ENCODE results near the gene TEX44.
"Not testable (repeated sequence)": the region's sequence is repeated elsewhere in the genome, so short reads cannot be mapped to it uniquely, and the experiment has no call there.

TEX44 gene

GRCh38 chr2:231592636-231593145 lies at the start of gene TEX44:
TEX44 (plus strand) TSS chr2:231592864; CDS start chr2:231592952, 88 bp downstream.
- no peak for DNase-seq (ENCODE audit: low spot score)

GRCh38 chr2:231545105-231545902 lies 47.4 kb upstream of the TEX44 start:
- peak; percentile 58 for DNase-seq (ENCODE audit: low spot score)

GRCh38 chr2:231546014-231546715 lies 46.5 kb upstream of the TEX44 start:
- DNase-seq (ENCODE audit: low spot score), result no peak

- no peak for DNase-seq (ENCODE audit: low spot score)
Observed at GRCh38 chr2:231547315-231548110, 45.2 kb upstream of the TEX44 start.

- DNase-seq (ENCODE audit: low spot score), result no peak
Observed at GRCh38 chr2:231548752-231549151, 43.9 kb upstream of the TEX44 start.

- no peak for DNase-seq (ENCODE audit: low spot score)
Observed at GRCh38 chr2:231549446-231550239, 43.0 kb upstream of the TEX44 start.

- DNase-seq (ENCODE audit: low spot score), result no peak
Observed at GRCh38 chr2:231552752-231553151, 39.9 kb upstream of the TEX44 start.

GRCh38 chr2:231554327-231554726 lies 38.3 kb upstream of the TEX44 start:
- DNase-seq (ENCODE audit: low spot score), result no peak

GRCh38 chr2:231554748-231555545 lies 37.7 kb upstream of the TEX44 start:
- no peak for DNase-seq (ENCODE audit: low spot score)

- not testable (repeated sequence) for DNase-seq (ENCODE audit: low spot score)
Observed at GRCh38 chr2:231556496-231556895, 36.2 kb upstream of the TEX44 start.

GRCh38 chr2:231556981-231557380 lies 35.7 kb upstream of the TEX44 start:
- DNase-seq (ENCODE audit: low spot score), result no peak

- DNase-seq (ENCODE audit: low spot score), result peak; percentile 73
Observed at GRCh38 chr2:231557571-231558217, 35.0 kb upstream of the TEX44 start.

- peak; percentile 85 for DNase-seq (ENCODE audit: low spot score)
Observed at GRCh38 chr2:231563378-231563961, 29.2 kb upstream of the TEX44 start.

- no peak for DNase-seq (ENCODE audit: low spot score)
Observed at GRCh38 chr2:231565887-231566594, 26.6 kb upstream of the TEX44 start.

- no peak for DNase-seq (ENCODE audit: low spot score)
Observed at GRCh38 chr2:231567159-231567558, 25.5 kb upstream of the TEX44 start.

- DNase-seq (ENCODE audit: low spot score), result no peak
Observed at GRCh38 chr2:231568098-231568784, 24.4 kb upstream of the TEX44 start.

- DNase-seq (ENCODE audit: low spot score), result no peak
Observed at GRCh38 chr2:231568785-231569435, 23.8 kb upstream of the TEX44 start.

GRCh38 chr2:231570915-231571314 lies 21.7 kb upstream of the TEX44 start:
- DNase-seq (ENCODE audit: low spot score), result not testable (repeated sequence)

Measured in globus pallidus (tissue), 1 donor.